ENCODE measurements around the gene CACNA1D. TPM values are rescaled to one million over a fixed set of nuclear protein-coding genes. Genes with fewer than 3 reads are reported as not detected.
"Not testable (repeated sequence)": the region's sequence is repeated elsewhere in the genome, so short reads cannot be mapped to it uniquely, and the experiment has no call there.

CACNA1D gene
- polyA plus RNA-seq, 4 donors: 8.8 to 15.6 (median 13.3) TPM

DNA sequence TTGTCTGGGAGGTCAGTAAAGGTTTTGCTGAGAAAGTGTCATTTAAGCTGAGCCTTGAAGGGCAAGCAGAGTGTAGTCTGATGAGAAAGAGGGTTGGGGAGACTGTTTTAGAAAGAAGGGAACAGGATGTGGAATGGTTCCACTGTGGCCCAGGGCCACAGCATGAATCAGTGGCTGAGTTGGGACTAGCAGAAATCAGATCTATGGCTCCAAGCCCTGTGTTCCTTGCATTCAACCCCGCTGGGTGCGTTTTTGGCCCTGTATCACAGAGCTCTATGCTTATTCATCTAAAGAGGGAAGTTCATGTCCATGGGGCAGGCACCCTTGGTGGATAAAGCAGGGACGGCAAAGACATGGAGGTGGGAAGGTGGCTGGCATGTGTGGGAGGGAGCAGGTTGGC, 151.3 kb downstream of the CACNA1D start:
- no peak for DNase-seq (ENCODE audit: low read depth in 4 of 4, low spot score in 3 of 4)

DNA sequence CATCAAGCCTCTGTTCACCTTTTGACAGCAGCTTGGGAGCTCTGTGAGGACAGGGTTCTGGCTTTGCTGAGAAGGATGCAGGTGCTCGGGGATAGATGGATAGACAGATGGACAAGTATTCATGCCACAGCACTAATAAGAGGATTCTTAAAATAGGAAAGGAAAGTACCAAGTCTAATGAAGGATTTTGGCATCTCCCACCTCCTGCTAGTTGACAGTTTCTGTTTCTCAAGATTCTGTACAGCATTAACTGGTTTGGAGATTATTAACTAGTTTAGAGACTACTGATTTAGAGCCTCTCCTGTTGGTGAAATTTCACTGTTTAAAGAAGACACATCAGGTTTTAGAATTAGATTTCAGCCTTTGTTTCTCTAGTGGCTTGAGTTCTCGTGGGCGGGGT, 152.3 kb downstream of the CACNA1D start:
- no peak for DNase-seq (ENCODE audit: low read depth in 4 of 4, low spot score in 3 of 4)

DNA sequence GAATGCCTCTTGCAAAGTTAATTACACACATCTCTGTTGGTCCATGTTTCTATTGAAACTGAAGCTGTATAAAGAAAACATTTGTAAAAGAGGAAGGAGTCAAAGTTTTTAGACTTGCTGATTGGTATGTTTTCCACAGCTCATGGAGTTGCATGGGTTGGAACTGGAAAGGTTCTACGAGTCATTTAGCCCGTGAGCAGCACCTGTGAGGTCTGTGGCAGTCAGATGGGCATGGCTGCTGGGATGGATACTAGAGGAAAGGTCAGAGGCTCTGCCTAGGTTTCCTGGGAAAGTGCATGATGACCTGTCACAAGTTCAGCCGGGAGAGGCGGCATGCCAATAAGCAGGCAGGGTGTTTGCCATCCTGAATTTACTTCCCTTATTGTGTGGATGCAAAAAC, 155.4 kb downstream of the CACNA1D start:
- DNase-seq (ENCODE audit: low read depth in 4 of 4, low spot score in 3 of 4): no peak

DNA sequence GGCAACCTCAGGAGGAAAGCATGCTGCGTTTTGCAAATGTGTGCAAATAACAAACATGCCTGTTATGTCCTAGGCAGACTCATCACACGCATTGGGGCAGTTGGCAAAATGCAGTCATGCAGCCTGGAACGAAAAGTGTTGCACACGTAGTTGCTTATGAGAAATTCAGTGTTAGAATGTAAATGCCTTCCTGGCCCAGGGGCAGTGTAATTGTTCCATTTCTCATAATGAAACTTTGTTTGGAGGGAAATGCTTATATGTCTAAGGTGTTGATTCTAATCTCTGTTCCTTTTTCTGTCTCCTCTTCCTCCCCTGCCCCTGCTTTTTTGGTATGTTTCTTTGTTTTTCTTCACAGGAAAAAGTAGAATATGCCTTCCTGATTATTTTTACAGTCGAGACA, 156.0 kb downstream of the CACNA1D start:
- DNase-seq (ENCODE audit: low read depth in 4 of 4, low spot score in 3 of 4): no peak

DNA sequence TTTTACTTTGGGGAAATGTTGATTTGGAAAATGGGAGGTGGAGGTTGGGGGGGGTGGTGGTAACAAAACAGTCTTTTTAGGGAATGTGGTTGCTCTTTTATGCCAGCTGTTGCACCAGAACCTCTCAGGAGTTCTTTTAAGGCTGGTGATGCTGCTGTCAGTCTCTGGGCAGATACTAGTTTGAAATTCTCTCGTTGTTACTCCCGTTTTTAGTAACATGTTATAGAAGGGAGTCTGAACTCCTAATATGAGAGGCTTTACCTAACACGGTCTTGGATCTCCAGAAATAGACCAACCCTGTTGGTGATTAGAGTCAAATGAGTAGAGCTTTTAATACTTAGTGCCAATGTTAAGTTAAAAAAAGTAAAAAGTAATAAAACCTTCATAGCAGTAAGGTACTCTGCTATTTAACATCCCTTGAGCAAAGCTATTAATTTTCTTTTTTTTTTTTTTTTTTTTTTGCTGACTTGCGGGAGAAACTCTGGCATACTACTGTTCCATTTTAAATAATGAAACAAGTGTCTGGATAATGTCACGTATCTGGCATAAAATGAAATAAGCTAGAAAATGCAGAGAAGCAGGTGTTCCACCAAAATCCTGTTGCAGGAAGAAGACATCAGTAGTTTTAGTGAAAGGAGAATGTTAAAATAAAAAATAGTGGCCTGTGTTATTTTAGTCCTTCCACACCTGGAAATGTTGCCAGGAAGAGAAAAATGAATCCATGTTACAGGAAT, 156.7 kb downstream of the CACNA1D start:
- DNase-seq (ENCODE audit: low read depth in 4 of 4, low spot score in 3 of 4): no peak

DNA sequence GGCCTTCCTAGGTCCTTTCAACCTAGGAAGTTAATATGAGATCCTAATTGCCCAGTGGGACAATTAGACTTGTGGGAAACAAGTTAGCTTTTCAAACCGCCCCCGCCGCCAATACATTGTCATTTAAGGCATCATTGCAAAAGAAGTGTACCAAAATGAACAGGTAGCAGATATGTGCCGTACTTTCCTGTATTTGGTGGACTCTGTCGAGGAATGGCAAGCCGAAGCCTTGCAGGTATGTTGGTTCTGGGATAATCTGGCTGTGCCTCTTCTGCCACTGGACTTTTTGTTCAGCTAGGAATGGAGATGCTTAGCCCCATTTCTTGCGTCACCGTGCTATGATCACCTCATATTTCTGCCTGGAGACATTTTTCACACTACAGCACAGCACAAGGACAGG, 157.5 kb downstream of the CACNA1D start:
- no peak for DNase-seq (ENCODE audit: low read depth in 4 of 4, low spot score in 3 of 4)

DNA sequence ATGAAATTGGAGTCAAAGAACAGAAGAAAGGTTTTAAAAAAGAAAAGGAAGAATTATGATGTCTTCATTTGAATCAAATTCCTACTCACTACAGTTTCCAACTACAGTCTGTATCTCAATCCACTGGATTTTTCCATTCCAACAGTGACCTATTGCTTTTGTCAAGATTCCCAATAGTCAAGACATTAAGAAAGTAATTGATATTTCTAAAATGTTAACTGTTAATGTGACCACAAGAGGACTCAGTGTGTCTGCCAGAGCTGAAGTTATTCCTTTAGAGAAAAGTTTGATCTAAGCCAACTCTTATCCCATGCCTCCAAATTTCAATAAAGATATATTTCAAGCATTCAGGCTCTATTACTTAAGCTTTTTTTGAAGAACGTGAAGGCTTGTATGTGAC, 163.2 kb downstream of the CACNA1D start:
- no peak for DNase-seq (ENCODE audit: low read depth in 4 of 4, low spot score in 3 of 4)

DNA sequence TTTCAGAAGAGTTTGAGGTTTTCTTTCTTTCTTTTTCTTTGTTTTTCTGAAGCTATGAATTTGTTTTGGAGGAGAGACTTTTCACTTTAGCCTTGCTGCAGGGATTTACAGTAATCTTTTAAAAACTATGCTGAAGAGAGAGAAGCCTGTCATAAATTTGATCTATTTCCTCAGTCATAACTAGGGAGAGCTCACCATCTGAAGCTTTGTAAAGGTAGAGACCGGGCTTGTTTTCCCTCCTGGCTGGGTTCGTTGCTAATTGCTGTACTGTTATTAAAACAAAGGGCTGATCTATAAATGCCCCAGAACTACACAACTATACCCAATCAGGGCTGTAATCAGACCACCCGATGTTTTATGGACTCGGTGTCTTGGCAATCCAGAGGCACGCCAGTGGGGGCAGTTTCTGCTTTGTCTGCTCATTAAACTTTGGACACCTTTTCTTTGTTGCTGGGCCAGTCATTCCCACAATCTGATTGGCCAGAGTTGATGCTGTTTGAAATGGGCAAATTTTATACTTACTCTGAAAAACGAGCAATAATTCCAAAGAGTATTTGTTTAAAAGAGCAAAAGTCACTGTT, 164.3 kb downstream of the CACNA1D start:
- DNase-seq (ENCODE audit: low read depth in 4 of 4, low spot score in 3 of 4): no peak

DNA sequence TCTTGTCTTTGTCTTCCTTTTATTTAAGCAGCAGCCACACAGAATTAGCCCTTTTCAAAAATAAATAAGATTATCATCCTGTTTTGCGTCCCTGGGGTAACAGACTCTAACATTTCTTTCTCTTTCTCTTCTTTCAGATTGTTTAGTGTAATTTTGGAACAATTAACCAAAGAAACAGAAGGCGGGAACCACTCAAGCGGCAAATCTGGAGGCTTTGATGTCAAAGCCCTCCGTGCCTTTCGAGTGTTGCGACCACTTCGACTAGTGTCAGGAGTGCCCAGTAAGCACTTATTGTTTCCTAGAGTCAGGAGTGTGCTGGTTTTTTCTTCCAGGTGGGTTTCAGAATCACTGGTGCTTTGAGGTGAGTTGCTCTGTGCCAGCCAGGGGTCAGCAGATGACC, 165.6 kb downstream of the CACNA1D start:
- DNase-seq (ENCODE audit: low read depth in 4 of 4, low spot score in 3 of 4): no peak

DNA sequence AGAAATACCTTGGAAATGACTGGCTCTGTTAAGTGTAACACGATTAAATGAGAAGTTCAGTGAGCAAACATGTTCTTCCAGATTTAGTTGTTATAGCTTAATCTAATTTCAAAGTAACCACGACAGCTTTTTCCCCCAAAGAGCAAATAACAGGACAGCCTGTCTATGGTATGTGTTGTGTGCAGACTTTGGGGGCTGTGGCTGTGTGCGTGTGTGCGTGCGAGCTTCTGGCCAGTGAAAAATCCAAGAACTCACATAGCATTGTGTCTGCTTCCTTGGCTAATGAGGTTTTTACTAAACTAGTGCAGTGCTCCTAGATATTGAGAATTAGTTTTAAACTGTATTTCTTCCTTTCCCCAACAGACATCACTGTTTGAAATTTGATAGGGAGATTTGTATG, 167.1 kb downstream of the CACNA1D start:
- no peak for DNase-seq (ENCODE audit: low read depth in 4 of 4, low spot score in 3 of 4)

DNA sequence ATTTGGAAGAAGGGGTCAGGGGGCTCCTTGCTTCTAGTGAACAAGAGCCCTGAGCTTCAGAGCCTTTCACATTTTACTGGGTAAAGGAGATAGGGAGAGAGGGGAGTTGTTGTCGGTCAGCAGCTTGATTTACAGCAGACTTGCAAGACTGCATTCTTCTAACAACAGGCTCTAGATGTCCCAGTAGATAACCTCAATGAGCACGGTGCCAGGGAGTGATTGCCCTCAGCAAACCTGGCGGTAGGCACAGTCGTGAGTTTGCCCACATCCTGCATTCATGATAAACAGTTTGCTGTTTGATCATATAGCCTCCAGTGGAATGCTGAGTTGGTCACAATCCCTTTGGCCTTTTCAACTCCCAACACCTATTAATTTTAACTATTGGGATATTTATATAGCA, 170.4 kb downstream of the CACNA1D start:
- DNase-seq (ENCODE audit: low read depth in 4 of 4, low spot score in 3 of 4): not testable (repeated sequence)

DNA sequence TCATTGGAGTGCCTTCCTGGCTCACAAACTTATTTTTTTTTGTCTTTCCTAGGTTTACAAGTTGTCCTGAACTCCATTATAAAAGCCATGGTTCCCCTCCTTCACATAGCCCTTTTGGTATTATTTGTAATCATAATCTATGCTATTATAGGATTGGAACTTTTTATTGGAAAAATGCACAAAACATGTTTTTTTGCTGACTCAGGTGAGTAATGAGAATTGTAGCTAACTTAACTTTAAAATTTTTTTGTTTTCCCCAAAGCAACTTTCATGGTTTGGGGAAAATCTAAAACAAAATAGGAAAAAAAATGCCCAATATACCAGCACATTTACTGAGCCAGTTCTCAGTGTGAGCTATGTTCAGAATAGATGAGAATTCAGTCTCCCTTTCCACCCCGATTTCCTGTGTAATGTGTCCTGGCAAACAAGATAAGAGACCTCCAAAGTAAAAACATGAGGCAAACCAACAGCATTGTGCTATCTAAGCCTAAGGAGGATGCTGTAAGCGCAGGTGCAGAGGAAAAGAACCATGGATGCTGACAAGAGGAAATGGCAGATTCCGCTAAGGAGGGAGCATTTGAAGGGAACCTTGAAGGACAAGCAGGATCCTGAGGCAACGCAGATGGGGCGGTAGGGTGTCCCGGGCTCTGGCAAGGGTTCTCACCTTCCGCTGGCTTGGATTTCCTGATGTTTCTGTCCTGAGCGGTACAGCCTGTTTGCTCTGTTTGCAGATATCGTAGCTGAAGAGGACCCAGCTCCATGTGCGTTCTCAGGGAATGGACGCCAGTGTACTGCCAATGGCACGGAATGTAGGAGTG, 171.4 kb downstream of the CACNA1D start:
- DNase-seq (ENCODE audit: low read depth in 4 of 4, low spot score in 3 of 4): no peak

DNA sequence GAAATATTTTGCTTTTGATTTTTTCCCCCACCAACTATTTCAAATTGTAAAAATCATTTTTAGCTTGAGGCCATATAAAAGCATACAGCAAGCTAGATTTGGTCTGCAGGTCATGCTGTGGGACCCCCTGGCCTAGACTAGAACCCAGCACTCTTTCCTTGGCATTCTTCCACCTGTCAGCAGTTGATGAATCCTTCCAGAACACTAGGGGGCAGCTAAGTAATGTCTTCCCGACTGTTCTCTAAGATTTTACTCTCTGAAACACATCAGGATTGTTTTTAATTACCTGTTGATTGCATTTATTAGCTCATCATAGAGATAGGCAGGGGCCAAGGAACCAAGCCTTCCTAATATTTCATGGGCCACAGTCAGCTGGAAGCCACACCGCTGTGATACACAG, 174.5 kb downstream of the CACNA1D start:
- DNase-seq (ENCODE audit: low read depth in 4 of 4, low spot score in 3 of 4): no peak

DNA sequence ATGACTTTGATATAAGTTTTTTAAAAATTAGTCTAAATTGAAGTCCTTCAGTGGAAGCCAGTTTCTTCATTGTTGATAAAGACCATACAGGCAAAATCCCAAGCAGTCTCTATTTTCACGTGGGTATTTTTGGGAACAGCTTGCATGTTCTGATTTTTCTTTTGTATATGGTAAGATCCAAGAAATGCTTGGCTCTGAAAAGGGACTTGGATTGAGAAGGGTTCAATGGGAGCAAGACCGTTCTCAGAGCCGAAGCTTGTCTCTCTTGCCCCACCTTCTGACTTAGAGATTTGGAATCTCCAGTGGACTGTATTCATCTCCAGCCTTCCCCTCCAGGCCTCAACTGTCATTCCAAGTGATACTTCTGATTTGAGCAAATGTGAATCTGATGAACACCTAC, 176.3 kb downstream of the CACNA1D start:
- DNase-seq (ENCODE audit: low read depth in 4 of 4, low spot score in 3 of 4): no peak

DNA sequence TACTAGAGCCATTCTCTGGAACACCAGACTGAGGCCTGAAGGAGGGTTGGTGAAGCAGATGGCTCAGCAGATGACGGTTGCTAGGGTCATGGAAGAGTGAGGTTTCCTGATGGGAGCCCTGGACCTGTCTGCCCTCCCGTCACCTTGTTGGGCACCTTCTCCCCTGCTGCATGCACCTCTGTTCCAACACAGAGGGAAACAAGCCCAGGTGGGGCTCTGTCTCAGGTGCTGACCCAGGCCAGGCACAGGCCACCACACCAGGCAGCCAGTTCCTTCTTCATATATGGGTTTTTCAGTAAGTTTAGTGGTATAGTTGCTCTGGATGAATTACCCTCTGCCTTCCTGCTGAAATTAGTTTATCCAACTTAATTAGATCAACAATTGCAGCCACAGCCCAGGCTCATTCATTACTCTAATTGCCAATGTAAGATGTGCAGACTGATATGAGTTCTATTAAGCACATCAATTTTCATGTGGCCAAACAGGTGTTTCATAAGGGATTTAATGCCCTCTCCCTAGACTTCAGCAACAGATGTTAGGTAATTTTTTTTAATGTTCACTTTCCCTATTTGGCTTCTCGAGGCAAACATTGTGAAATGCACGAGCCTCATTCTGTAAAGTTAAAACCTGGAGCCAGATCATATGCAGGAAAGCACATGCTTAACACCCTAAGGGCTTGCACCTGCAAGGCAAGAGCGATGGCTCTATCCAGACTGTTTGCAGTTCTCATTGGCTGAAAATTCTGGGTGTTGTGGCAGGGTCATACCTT, 177.0 kb downstream of the CACNA1D start:
- no peak for DNase-seq (ENCODE audit: low read depth in 4 of 4, low spot score in 3 of 4)

DNA sequence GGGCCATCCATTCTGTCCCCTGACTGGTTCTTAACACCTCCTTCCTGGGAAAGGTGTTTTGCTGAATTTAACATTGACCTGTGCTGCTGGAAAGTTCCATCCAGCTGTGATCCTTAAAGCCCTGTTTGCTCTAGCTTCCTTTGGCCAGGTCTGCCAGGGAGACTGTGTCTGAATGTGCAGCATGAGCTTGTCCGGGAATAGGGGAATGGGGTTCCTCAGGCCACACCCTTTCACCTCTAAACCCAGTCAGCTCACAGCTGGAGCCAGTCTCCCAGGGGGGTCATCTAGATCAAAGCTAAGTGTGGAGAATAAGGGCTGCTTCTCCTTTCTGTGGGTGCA, 177.5 kb downstream of the CACNA1D start:
- no peak for DNase-seq (ENCODE audit: low read depth in 4 of 4, low spot score in 3 of 4)

DNA sequence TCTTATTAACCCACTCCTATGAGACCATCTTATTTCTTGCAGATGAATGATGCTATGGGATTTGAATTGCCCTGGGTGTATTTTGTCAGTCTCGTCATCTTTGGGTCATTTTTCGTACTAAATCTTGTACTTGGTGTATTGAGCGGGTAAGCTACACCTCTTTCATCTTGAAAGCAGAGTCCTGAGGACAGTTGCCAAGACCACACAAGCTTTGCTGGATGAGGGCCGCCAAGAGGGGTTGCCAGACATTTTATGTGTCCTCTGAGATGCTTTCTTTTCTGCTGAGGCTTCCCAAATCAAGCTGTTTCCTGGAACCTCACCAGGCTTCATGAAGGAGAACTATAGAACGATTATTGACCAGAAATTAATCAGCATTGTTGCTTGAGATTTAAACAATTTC, 178.6 kb downstream of the CACNA1D start:
- no peak for DNase-seq (ENCODE audit: low read depth in 4 of 4, low spot score in 3 of 4)

DNA sequence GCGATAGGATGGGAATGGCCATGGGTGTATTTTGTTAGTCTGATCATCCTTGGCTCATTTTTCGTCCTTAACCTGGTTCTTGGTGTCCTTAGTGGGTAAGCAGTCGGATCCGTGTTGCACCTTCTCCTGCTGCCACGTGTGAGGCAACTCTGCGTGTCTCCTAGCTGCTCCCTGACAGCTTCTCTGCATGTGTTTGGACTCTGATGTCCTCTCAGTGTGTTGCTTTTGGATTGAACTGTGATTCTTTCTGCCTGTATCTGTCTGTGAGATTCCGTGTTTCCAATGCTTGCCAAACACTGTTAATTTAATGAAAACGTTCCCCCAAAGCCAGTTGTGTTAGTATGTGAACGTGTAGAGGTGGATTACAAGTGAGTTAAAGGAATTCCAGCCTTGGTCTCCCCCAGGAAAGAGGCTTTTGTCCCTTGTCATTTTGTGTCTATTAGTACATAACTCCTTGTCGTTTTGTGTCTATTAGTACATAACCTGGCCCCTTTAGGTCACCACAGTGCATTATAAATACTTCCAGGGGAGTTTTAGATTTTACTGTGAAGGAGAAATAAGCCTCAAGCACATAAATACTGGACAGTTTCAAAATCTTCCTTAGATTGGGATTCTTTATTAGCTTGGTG, 179.4 kb downstream of the CACNA1D start:
- no peak for DNase-seq (ENCODE audit: low read depth in 4 of 4, low spot score in 3 of 4)

DNA sequence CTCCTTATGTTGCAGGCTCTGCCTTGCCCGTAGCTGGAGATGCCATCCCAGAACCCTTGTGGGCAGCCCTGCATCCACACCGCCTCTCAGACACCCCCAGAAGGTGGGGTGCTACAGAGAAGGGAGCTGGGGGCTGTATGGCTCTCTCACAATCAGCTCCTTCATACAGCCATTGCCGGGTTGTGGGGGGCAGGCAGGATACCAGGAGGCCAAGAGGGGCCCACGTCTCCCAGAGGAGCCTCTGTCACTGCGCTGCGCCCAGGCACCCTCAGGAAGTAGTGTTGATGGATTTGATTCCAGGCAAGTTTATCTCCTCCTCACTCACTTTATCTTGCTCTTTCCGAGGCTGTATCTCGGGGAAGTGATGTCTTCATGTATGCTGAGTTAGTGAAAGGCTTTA, 180.2 kb downstream of the CACNA1D start:
- no peak for DNase-seq (ENCODE audit: low read depth in 4 of 4, low spot score in 3 of 4)

DNA sequence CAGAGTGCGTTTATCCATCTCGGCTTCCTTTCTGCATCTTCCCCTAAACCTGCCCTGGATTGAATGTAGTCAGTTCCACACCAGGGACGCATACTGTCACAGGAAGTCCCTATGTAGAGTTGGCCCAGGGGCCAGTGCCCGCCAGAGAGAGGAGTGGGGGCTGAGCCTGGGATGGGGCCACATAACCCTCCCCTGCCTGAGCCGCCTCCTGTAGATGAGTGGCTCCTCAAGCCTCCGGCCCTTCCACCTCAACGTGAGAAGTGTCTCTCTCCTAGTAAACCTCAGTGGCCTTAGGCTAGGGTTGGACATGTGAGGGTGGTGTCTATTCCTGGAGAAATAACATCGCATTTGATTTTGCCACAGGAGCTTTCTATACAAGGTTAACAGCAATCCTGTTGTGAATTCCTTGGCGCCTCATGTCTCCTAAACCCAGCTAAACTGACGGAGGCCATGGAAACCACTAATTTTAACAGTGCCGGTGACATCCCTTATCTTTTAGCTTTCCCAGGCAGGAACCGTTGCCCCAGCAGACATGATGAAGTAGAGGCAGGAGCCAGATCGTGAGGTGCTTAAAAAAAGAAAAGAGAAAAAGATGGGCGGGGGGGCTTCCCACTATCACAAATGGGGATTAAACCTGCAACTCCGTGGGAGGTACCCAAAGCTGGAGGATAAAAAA, 180.7 kb downstream of the CACNA1D start:
- DNase-seq (ENCODE audit: low read depth in 4 of 4, low spot score in 3 of 4): no peak
